Inferior parietal cortex (tissue), 1 donor: ENCODE results near the gene LRRN2.
"Not testable (repeated sequence)": the region's sequence is repeated elsewhere in the genome, so short reads cannot be mapped to it uniquely, and the experiment has no call there.

Source experiments
- DNase-seq: peaks from one replicate; pipeline ENCODE4 v3.0.0-alpha.2; 2016; ENCODE audit errors: extremely low spot score

Gene LRRN2

GRCh38 chr1:204575221-204576190 lies 110.0 kb downstream of the LRRN2 start:
- no peak for DNase-seq

DNA sequence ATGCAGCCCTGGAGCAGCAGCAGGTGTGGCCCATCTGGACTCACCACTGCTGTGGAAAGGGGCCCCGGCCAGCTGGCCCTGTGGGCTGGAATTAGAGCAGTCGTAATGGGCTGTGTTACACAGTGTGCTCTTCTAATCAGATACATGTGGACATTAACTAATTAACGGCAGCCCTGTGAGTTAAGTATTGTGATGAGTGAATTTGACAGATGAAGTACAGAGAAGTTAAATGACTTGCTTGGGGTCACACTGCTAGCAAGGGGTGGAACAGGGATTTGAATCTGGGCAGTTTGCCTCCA lies 110.7 kb downstream of the LRRN2 start:
- no peak for DNase-seq

GRCh38 chr1:204574016-204574864 lies 111.3 kb downstream of the LRRN2 start:
- DNase-seq: no peak

DNA sequence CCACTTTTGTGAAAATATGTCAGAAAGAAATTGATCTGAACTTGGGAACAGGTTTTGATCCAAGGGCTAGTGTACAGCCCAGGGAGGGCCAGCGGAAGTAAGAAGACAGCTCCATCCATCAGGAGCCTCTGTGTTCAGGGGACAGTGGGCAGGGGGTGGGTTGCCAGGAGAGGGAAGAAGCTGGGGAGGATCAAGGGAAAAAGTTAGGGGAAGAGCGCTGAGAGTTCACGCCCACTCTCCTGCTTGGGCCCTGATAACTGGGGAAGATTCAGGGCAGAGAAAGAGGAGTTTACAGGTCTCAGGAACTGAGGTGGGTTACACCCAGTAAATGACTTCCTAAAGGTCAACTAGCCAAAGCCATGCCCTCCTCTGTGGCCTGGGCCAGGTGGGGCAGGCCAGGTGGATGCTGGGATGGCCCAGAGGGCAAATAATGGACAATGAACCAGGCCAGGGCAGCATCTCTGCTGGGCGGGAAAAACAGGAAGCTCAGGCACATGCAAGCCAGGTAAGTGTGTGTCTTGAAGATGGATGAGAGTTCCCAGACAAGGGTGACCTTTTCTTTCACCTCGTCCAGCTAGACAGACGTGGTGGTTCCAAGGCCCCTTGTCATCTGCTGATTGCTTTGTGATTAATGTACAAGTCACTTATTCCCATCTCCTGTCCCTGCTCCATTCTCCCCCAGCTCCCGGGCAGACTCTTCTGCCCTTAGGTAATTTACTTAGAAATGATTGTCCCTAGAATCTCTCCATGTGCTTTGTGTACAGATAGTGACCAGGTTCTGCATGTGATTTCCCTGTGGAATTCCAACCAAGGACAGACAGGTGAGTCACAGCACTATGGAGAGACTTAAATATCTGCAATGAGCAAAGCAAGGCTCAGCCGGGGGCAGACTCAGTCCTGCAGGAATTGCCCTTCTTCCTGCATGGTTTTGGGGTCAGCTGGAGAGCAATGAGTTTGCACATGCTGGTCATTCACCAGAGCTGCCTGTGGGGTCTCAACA lies 112.3 kb downstream of the LRRN2 start:
- no peak for DNase-seq

GRCh38 chr1:204571631-204572030 lies 113.9 kb downstream of the LRRN2 start:
- DNase-seq: no peak

DNA sequence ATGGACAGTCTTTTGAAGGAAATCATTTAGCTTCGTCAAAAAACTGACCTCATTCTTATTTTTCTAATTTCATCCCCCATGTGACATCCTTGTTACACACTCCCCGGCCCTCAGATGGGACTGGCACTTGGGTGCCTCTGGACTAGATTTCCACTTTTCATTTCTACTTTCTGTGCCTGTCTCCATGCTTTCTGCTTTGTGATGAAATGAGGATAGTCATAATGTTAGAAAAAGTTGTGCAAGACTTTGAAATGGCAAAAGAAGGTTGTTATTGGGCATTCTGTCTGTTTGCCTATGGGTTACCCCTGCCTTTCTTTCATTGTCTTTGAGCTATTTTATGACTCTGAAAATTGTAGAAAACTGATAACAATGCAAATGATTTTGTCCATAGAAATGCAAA lies 114.4 kb downstream of the LRRN2 start:
- no peak for DNase-seq

- DNase-seq: not testable (repeated sequence)
Measured at GRCh38 chr1:204570021-204570420, 115.5 kb downstream of the LRRN2 start.

- no peak for DNase-seq
Measured at GRCh38 chr1:204569478-204569877, 116.1 kb downstream of the LRRN2 start.

- no peak for DNase-seq
Measured at GRCh38 chr1:204568576-204569315, 116.8 kb downstream of the LRRN2 start.
